Measurements from ENCODE around the gene SIGLEC12. TPM values are rescaled to one million over a fixed set of nuclear protein-coding genes. Genes with fewer than 3 reads are reported as not detected.
"Not testable (repeated sequence)": the region's sequence is repeated elsewhere in the genome, so short reads cannot be mapped to it uniquely, and the experiment has no call there.

The SIGLEC12 gene
- total and polyA plus RNA-seq, 2 donors (not counting 1 experiment from before 2014, with no cell fraction given): not detected

DNA sequence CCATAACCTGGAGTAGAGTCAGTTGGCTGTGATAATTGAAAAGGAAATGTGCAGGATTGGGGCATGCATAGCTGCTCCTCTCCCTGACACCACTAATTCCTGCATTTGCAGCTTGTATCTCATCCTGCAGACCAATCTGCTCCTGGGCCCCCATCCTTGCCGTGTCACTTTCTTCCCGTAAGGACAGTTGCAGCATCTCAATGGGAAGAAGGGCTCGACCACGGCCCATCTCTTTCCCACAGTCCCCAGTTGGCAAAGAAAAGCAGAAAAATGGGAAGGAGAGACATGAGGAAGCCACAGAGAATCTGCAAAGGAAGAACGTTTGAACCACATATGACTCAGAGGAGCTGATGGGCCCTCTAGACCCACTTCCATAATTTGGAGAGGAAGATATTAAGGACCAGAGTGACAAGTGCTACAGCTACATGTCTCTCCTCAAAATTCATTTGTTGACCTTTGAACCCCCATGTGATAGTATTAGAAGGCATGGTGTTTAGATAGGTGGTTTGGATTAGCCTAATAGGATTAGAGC is 1.8 kb upstream of the SIGLEC12 start:
- H3K79me2 ChIP-seq (ENCODE audit: control insufficient read depth, insufficient read depth, low read length): no peaks in the 10 kb centered on the region
- TF ChIP-seq EZH2 (IDR thresholded peaks at IDR 0.05; ENCODE audit: low read length, missing control alignments): no peak
- TF ChIP-seq, protein P1, sequence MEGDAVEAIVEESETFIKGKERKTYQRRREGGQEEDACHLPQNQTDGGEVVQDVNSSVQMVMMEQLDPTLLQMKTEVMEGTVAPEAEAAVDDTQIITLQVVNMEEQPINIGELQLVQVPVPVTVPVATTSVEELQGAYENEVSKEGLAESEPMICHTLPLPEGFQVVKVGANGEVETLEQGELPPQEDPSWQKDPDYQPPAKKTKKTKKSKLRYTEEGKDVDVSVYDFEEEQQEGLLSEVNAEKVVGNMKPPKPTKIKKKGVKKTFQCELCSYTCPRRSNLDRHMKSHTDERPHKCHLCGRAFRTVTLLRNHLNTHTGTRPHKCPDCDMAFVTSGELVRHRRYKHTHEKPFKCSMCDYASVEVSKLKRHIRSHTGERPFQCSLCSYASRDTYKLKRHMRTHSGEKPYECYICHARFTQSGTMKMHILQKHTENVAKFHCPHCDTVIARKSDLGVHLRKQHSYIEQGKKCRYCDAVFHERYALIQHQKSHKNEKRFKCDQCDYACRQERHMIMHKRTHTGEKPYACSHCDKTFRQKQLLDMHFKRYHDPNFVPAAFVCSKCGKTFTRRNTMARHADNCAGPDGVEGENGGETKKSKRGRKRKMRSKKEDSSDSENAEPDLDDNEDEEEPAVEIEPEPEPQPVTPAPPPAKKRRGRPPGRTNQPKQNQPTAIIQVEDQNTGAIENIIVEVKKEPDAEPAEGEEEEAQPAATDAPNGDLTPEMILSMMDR (conservative IDR thresholded peaks at IDR 0.05 in 1 of 2, IDR thresholded peaks at IDR 0.05 in 1 of 2; ENCODE audit: low read depth in 1 of 2, low read length in 2 of 2): no peak
- H3K9me3 ChIP-seq (ENCODE audit: control insufficient read depth, insufficient read depth, low read depth, low read length): no peaks in the 10 kb centered on the region
- H3K27ac ChIP-seq (ENCODE audit: insufficient read depth, low read length): no peak overlapping the region
- DNase-seq (ENCODE audit: low read depth in 2 of 2): no peak
- H3K9ac ChIP-seq (ENCODE audit: insufficient read depth, low read length): no peak overlapping the region
- H3K4me3 ChIP-seq (replicated peaks in 1 of 4; ENCODE audit: control extremely low read depth in 1 of 4, insufficient read depth in 1 of 4, low read depth in 3 of 4, low read length in 4 of 4): no peak overlapping the region
- no peaks in the 10 kb centered on the region for H3K4me1 ChIP-seq (ENCODE audit: control insufficient read depth, extremely low read depth, insufficient read depth, low read length)
- H3K36me3 ChIP-seq (ENCODE audit: control insufficient read depth, insufficient read depth, low read length): no peaks in the 10 kb centered on the region
- H4K20me1 ChIP-seq (ENCODE audit: control insufficient read depth, extremely low read depth, insufficient read depth, low read length): no peaks in the 10 kb centered on the region
- no peaks in the 10 kb centered on the region for H3K27me3 ChIP-seq (ENCODE audit: control insufficient read depth, insufficient read depth, low read length)
- no peak overlapping the region for H2AFZ ChIP-seq (ENCODE audit: low read length)
- H3K4me2 ChIP-seq (ENCODE audit: extremely low read depth, insufficient read depth, low read length): no peak overlapping the region

GRCh38 chr19:51500931-51501330 is 669 bp downstream of the SIGLEC12 start:
- H4K20me1 ChIP-seq (ENCODE audit: control insufficient read depth, extremely low read depth, insufficient read depth, low read length); DNase-seq (ENCODE audit: low read depth in 2 of 2); H3K79me2 ChIP-seq (ENCODE audit: control insufficient read depth, insufficient read depth, low read length); H2AFZ ChIP-seq (ENCODE audit: low read length); H3K4me2 ChIP-seq (ENCODE audit: extremely low read depth, insufficient read depth, low read length); H3K4me1 ChIP-seq (ENCODE audit: control insufficient read depth, extremely low read depth, insufficient read depth, low read length); H3K4me3 ChIP-seq (replicated peaks in 1 of 4; ENCODE audit: control extremely low read depth in 1 of 4, insufficient read depth in 1 of 4, low read depth in 3 of 4, low read length in 4 of 4); H3K9ac ChIP-seq (ENCODE audit: insufficient read depth, low read length); H3K27me3 ChIP-seq (ENCODE audit: control insufficient read depth, insufficient read depth, low read length); H3K27ac ChIP-seq (ENCODE audit: insufficient read depth, low read length); H3K36me3 ChIP-seq (ENCODE audit: control insufficient read depth, insufficient read depth, low read length); H3K9me3 ChIP-seq (ENCODE audit: control insufficient read depth, insufficient read depth, low read depth, low read length): not testable (repeated sequence)

DNA sequence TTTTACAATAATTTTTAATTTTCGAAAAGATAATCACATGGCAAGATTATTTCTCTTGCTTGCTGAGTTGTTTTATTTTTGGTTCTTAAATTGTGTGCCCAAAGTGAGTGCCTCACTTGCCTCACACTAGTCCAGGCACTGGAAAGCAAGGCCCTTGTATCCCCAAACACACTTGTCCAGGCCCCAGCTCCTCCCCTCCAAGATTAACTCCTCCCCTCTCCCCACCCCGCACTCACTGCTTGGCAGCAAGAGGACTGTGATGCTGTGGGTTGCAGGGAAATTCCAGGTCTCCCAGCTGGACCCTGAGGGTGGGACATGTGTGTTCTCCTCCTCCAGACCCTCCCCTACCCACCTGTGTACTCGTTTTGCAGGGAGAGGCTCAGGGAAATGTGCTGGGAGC is 3.9 kb downstream of the SIGLEC12 start:
- Histone ChIP-seq H3K4me1 (ENCODE audit: control insufficient read depth, extremely low read depth, insufficient read depth, low read length) (no peaks in the 10 kb centered on the region), H3K27ac (ENCODE audit: insufficient read depth, low read length) (no peak overlapping the region), H3K4me2 (ENCODE audit: extremely low read depth, insufficient read depth, low read length) (no peak overlapping the region), H3K4me3 (replicated peaks in 1 of 4; ENCODE audit: control extremely low read depth in 1 of 4, insufficient read depth in 1 of 4, low read depth in 3 of 4, low read length in 4 of 4) (no peak overlapping the region), H3K79me2 (ENCODE audit: control insufficient read depth, insufficient read depth, low read length) (no peaks in the 10 kb centered on the region), H3K27me3 (ENCODE audit: control insufficient read depth, insufficient read depth, low read length) (no peaks in the 10 kb centered on the region), H3K36me3 (ENCODE audit: control insufficient read depth, insufficient read depth, low read length) (no peaks in the 10 kb centered on the region), H4K20me1 (ENCODE audit: control insufficient read depth, extremely low read depth, insufficient read depth, low read length) (no peaks in the 10 kb centered on the region), H2AFZ (ENCODE audit: low read length) (no peak overlapping the region), H3K9me3 (ENCODE audit: control insufficient read depth, insufficient read depth, low read depth, low read length) (no peaks in the 10 kb centered on the region), H3K9ac (ENCODE audit: insufficient read depth, low read length) (no peak overlapping the region)
- DNase-seq (ENCODE audit: low read depth in 2 of 2): no peak
- TF ChIP-seq EZH2 (IDR thresholded peaks at IDR 0.05; ENCODE audit: low read length, missing control alignments): no peak
- TF ChIP-seq, protein P1 (conservative IDR thresholded peaks at IDR 0.05 in 1 of 2, IDR thresholded peaks at IDR 0.05 in 1 of 2; ENCODE audit: low read depth in 1 of 2, low read length in 2 of 2): no peak

Data from fibroblast of lung (primary cell).